HCT116 (cell line): ENCODE data around the gene SECISBP2. TPM values are rescaled to one million over a fixed set of nuclear protein-coding genes. Genes with fewer than 3 reads are reported as not detected.
"Not testable (repeated sequence)": the region's sequence is repeated elsewhere in the genome, so short reads cannot be mapped to it uniquely, and the experiment has no call there.

Source experiments
- ATAC-seq: fragments of 200-7000 bp; cut with Tn5 transposase; 2 replicates; pipeline ENCODE4 v1.9.1; 2020; ENCODE audit warnings: mild to moderate bottlenecking, moderate library complexity
- BruUV-seq: library from RNA; stranded (reverse); fragments of 400-500 nt; replicated peaks from 2 replicates; lab custom pipeline; 2021; lab: Mats Ljungman, UMichigan
- CTCF ChIA-PET: fragments of 300-600 bp; sonication (Branson Sonifier 250); formaldehyde crosslinking; loops from one replicate; lab custom pipeline; 2021; ENCODE audit warnings: antibody characterized with exemption; lab: Charles Lee
- POLR2A ChIA-PET: fragments of 300-600, 350-600 bp; sonication (Branson Sonifier 250); formaldehyde crosslinking; loops from one replicate; lab custom pipeline; 2021; ENCODE audit warnings: antibody characterized with exemption; lab: Charles Lee
- RAD21 ChIA-PET, 2 experiments: fragments of 300-600 bp; sonication (Branson Sonifier 250); formaldehyde crosslinking; loops; one replicate each; lab custom pipeline; 2023; ENCODE audit warnings: low total read pairs in 2 of 2; ENCODE audit not compliant: uncharacterized antibody in 2 of 2, unreplicated experiment in 2 of 2, low non-redundant PET in 1 of 2; lab: Charles Lee
- DNase-seq: peaks from one replicate; pipeline ENCODE4 v3.0.0-alpha.2; 2010; ENCODE audit warnings: low read depth, low spot score
- H2AFZ ChIP-seq: fragments of 200-600 bp; shearing (Covaris generic), sonication (generic); 2 replicates; pipeline ENCODE4 v1.6.1; 2017; ENCODE audit warnings: low read depth, mixed run types, mixed read lengths, antibody characterized with exemption, low read length; ENCODE audit not compliant: poor library complexity, severe bottlenecking
- H3K27ac ChIP-seq: 2 replicates; pipeline ENCODE4 v1.5.1; 2012; ENCODE audit warnings: low read depth, low read length
- H3K27me3 ChIP-seq: fragments of 200-600 bp; sonication (generic); 2 replicates; pipeline ENCODE4 v1.6.1; 2016; ENCODE audit warnings: mixed run types, low read length, mixed read lengths; ENCODE audit not compliant: insufficient read depth
- H3K36me3 ChIP-seq, 2 experiments: fragments of 200-500 bp in 1 of 2; fragments of 200-600 bp in 1 of 2; sonication (Bioruptor generic) in 1 of 2; sonication (generic) in 1 of 2; 2 replicates each; pipeline versions ENCODE4 v1.5.1 to v1.6.1; 2014 to 2016; ENCODE audit warnings: low read length in 2 of 2, inconsistent platforms in 1 of 2, mixed read lengths in 1 of 2, mixed run types in 1 of 2; ENCODE audit not compliant: insufficient read depth in 2 of 2, control insufficient read depth in 1 of 2
- H3K4me1 ChIP-seq, 2 experiments: fragments of 200-600 bp in 1 of 2; sonication (generic) in 1 of 2; 2 replicates each; pipeline versions ENCODE4 v1.5.1 to v1.6.1; 2012 to 2017; ENCODE audit warnings: low read length in 2 of 2, inconsistent platforms in 1 of 2, mild to moderate bottlenecking in 1 of 2, mixed read lengths in 1 of 2, mixed run types in 1 of 2, moderate library complexity in 1 of 2; ENCODE audit not compliant: insufficient read depth in 2 of 2, control insufficient read depth in 1 of 2
- H3K4me2 ChIP-seq: fragments of 200-600 bp; sonication (generic); 2 replicates; pipeline ENCODE4 v1.6.1; 2017; ENCODE audit warnings: mixed run types, low read length, mixed read lengths
- H3K4me3 ChIP-seq, 2 experiments: fragments of 200-600 bp in 1 of 2; sonication (generic) in 1 of 2; replicated peaks in 1 of 2; 2 replicates each; pipeline ENCODE4 v1.5.1; 2011 to 2016; ENCODE audit warnings: low read length in 2 of 2, control low read depth in 1 of 2, low read depth in 1 of 2, mild to moderate bottlenecking in 1 of 2, mixed read lengths in 1 of 2, mixed run types in 1 of 2
- H3K79me2 ChIP-seq: fragments of 200-600 bp; sonication (generic); 2 replicates; pipeline ENCODE4 v1.6.1; 2017; ENCODE audit warnings: mild to moderate bottlenecking, mixed run types, low read length, moderate library complexity, mixed read lengths; ENCODE audit not compliant: insufficient read depth
- H3K9ac ChIP-seq: fragments of 200-600 bp; sonication (generic); 2 replicates; pipeline ENCODE4 v1.6.1; 2016; ENCODE audit warnings: low read length, mixed read lengths
- H3K9me2 ChIP-seq: fragments of 200-600 bp; sonication (generic), shearing (Covaris generic); 2 replicates; pipeline ENCODE4 v1.6.1; 2017; ENCODE audit warnings: mixed run types, mild to moderate bottlenecking, moderate library complexity; ENCODE audit not compliant: insufficient read depth
- H3K9me3 ChIP-seq, 2 experiments: fragments of 200-500 bp in 1 of 2; fragments of 200-600 bp in 1 of 2; sonication (Bioruptor generic) in 1 of 2; sonication (generic) in 1 of 2; 2 replicates each; pipeline ENCODE4 v1.6.1; 2014 to 2017; ENCODE audit warnings: low read length in 2 of 2, mixed read lengths in 2 of 2, inconsistent platforms in 1 of 2, low read depth in 1 of 2, mild to moderate bottlenecking in 1 of 2, mixed run types in 1 of 2, moderate library complexity in 1 of 2; ENCODE audit not compliant: control insufficient read depth in 1 of 2, insufficient read depth in 1 of 2
- H4K20me1 ChIP-seq: fragments of 200-600 bp; sonication (generic), shearing (Covaris generic); 2 replicates; pipeline ENCODE4 v1.6.1; 2017; ENCODE audit warnings: mixed run types, mild to moderate bottlenecking, moderate library complexity; ENCODE audit not compliant: insufficient read depth
- CBX3 ChIP-seq: IDR thresholded peaks from 2 replicates; pipeline ENCODE4 v1.6.1; 2012; ENCODE audit warnings: low read depth
- EGR1 ChIP-seq: IDR thresholded peaks from 2 replicates; pipeline ENCODE4 v1.6.1; 2012; ENCODE audit warnings: low read depth
- ELF1 ChIP-seq: IDR thresholded peaks from 2 replicates; pipeline ENCODE4 v1.6.1; 2012; ENCODE audit warnings: low read depth, borderline replicate concordance
- EZH2 ChIP-seq: fragments of 200-600 bp; sonication (generic); IDR thresholded peaks from 2 replicates; pipeline ENCODE4 v1.6.1; 2017; ENCODE audit warnings: antibody characterized with exemption, mixed run types
- EZH2phosphoT487 ChIP-seq: fragments of 200-600 bp; IDR thresholded peaks from 2 replicates; pipeline ENCODE4 v1.6.1; 2018; ENCODE audit warnings: antibody characterized with exemption, borderline replicate concordance
- FOSL1 ChIP-seq: IDR thresholded peaks from 2 replicates; pipeline ENCODE4 v1.6.1; 2012; ENCODE audit warnings: low read depth
- JUND ChIP-seq: IDR thresholded peaks from 2 replicates; pipeline ENCODE4 v1.6.1; 2012
- POLR2A ChIP-seq: IDR thresholded peaks from 2 replicates; pipeline ENCODE4 v1.7.0; 2011; ENCODE audit warnings: borderline replicate concordance; ENCODE audit not compliant: insufficient read depth, insufficient read length; ENCODE audit errors: extremely low read depth
- POLR2AphosphoS5 ChIP-seq: IDR thresholded peaks from 2 replicates; pipeline ENCODE4 v1.6.1; 2011; ENCODE audit warnings: mild to moderate bottlenecking, low read depth, low read length, moderate library complexity
- RAD21 ChIP-seq: IDR thresholded peaks from 2 replicates; pipeline ENCODE4 v1.6.1; 2012; ENCODE audit warnings: low read depth, mild to moderate bottlenecking
- ZFX ChIP-seq: fragments of 450-650 bp; IDR thresholded peaks from 2 replicates; pipeline ENCODE4 v1.6.1; 2017
- ZNF274 ChIP-seq: fragments of 200-500 bp; sonication (Bioruptor generic); IDR thresholded peaks from 2 replicates; pipeline ENCODE4 v1.6.1; 2014; ENCODE audit warnings: mild to moderate bottlenecking, low read depth, low read length, inconsistent platforms
- intact Hi-C: fragments of 100-400 bp; cut with micrococcal nuclease; formaldehyde crosslinking; loops from 2 replicates; pipeline ENCODE4 v1.10.0; 2022
- total RNA-seq: library from RNA; stranded (reverse); gene quantifications from one replicate; pipeline ENCODE4 v1.2.1, GENCODE V29; 2021; ENCODE audit not compliant: unreplicated experiment

The SECISBP2 gene
- total RNA-seq, 1 experiment from 2014 or later: 41.6 TPM

- intact Hi-C loops: no loop called here
- Histone ChIP-seq H3K4me2 (no peak overlapping the region), H3K36me3 (no peaks in the 10 kb centered on the region), H3K9ac (no peak overlapping the region), H3K27me3 (no peaks in the 10 kb centered on the region), H3K4me1 (no peaks in the 10 kb centered on the region), H4K20me1 (no peaks in the 10 kb centered on the region), H2AFZ (no peak overlapping the region), H3K79me2 (no peaks in the 10 kb centered on the region), H3K4me3 (no peak overlapping the region), H3K9me3 (no peaks in the 10 kb centered on the region), H3K27ac (no peak overlapping the region; the same call in 1 of the 2 replicates), H3K9me2 (no peaks in the 10 kb centered on the region)
- BruUV-seq: no TSS peak
- CTCF ChIA-PET: no interaction called here
- ATAC-seq (no peak), DNase-seq (no peak)
- RAD21 ChIA-PET: no interaction called here
- POLR2A ChIA-PET: no interaction called here
- TF ChIP-seq EZH2phosphoT487 (no peak), ELF1 (no peak), JUND (no peak), RAD21 (no peak), ZNF274 (no peak), CBX3 (no peak), EZH2 (no peak), EGR1 (no peak), POLR2A (no peak), ZFX (no peak), POLR2AphosphoS5 (no peak), FOSL1 (no peak)
These were observed 52.3 kb downstream of the SECISBP2 start for GRCh38 chr9:89370593-89370992.

- H3K4me2 ChIP-seq, intact Hi-C loops, H3K9me3 ChIP-seq, DNase-seq, H3K9me2 ChIP-seq, H3K4me1 ChIP-seq, H3K4me3 ChIP-seq, H3K27me3 ChIP-seq, H3K9ac ChIP-seq, CTCF ChIA-PET, ATAC-seq, H3K27ac ChIP-seq, H3K79me2 ChIP-seq, RAD21 ChIA-PET, H3K36me3 ChIP-seq, POLR2A ChIA-PET, H4K20me1 ChIP-seq, H2AFZ ChIP-seq, BruUV-seq: not testable (repeated sequence)
These were observed 53.5 kb downstream of the SECISBP2 start for GRCh38 chr9:89371791-89372190.
